Endothelial cell of umbilical vein (primary cell): Measurements from ENCODE around the gene ELMO1. TPM values are rescaled to one million over a fixed set of nuclear protein-coding genes. Genes with fewer than 3 reads are reported as not detected.

ENCODE experiments used
- BruUV-seq: library from RNA; stranded (reverse); fragments of 400-500 nt; replicated peaks from 2 replicates; lab custom pipeline; 2021; lab: Mats Ljungman, UMichigan
- CTCF ChIA-PET: fragments of 300-600, 350-600 bp; sonication (Branson Sonifier 250); formaldehyde crosslinking; loops from one replicate; lab custom pipeline; 2021; ENCODE audit warnings: antibody characterized with exemption, inconsistent platforms; lab: Charles Lee
- POLR2A ChIA-PET: fragments of 300-600, 350-600 bp; sonication (Branson Sonifier 250); formaldehyde crosslinking; loops from one replicate; lab custom pipeline; 2021; ENCODE audit warnings: antibody characterized with exemption, inconsistent platforms; lab: Charles Lee
- DNase-seq: peaks from one replicate; pipeline ENCODE4 v3.0.0-alpha.2; 2011; ENCODE audit warnings: low read depth, low spot score
- FAIRE-seq: peaks from 2 replicates; lab custom pipeline; 2011; peaks lifted over from hg19 to GRCh38; lab: Jason Lieb, UNC
- H2AFZ ChIP-seq: 2 replicates; pipeline ENCODE4 v1.6.0; 2012; ENCODE audit warnings: low read depth, low read length, control low read depth, inconsistent platforms
- H3K27ac ChIP-seq: 2 replicates; pipeline ENCODE4 v1.5.1; 2011; ENCODE audit warnings: low read depth, mild to moderate bottlenecking, control low read depth, low read length, moderate library complexity; ENCODE audit not compliant: insufficient read depth
- H3K27me3 ChIP-seq, 2 experiments: 2 replicates each; pipeline versions ENCODE4 v1.6.0 to v1.6.1; 2011; ENCODE audit warnings: low read length in 2 of 2, mixed read lengths in 1 of 2; ENCODE audit not compliant: control insufficient read depth in 2 of 2, insufficient read depth in 2 of 2
- H3K36me3 ChIP-seq, 2 experiments: 2 replicates in 1 of 2; 3 replicates in 1 of 2; pipeline ENCODE4 v1.5.1; 2011; ENCODE audit warnings: low read length in 2 of 2, mild to moderate bottlenecking in 1 of 2, moderate library complexity in 1 of 2; ENCODE audit not compliant: control insufficient read depth in 2 of 2, insufficient read depth in 2 of 2; ENCODE audit errors: extremely low read depth in 1 of 2
- H3K4me1 ChIP-seq: 3 replicates; pipeline ENCODE4 v1.5.1; 2011; ENCODE audit warnings: mild to moderate bottlenecking, low read length; ENCODE audit not compliant: control insufficient read depth, insufficient read depth; ENCODE audit errors: extremely low read depth
- H3K4me2 ChIP-seq: 2 replicates; pipeline ENCODE4 v1.6.1; 2011; ENCODE audit warnings: low read length, control low read depth, mixed read lengths; ENCODE audit not compliant: insufficient read depth
- H3K4me3 ChIP-seq, 3 experiments: fragments of 200-600 bp in 1 of 3; sonication (generic), shearing (Covaris generic) in 1 of 3; replicated peaks in 1 of 3; 2 replicates each; pipeline ENCODE4 v1.5.1; 2011 to 2016; ENCODE audit warnings: control low read depth in 3 of 3, low read length in 3 of 3, mild to moderate bottlenecking in 2 of 3, inconsistent platforms in 1 of 3, low read depth in 1 of 3, moderate library complexity in 1 of 3; ENCODE audit not compliant: insufficient read depth in 1 of 3
- H3K79me2 ChIP-seq: 2 replicates; pipeline ENCODE4 v1.6.0; 2012; ENCODE audit warnings: low read length, inconsistent platforms; ENCODE audit not compliant: control insufficient read depth, insufficient read depth
- H3K9ac ChIP-seq: replicated peaks from 2 replicates; pipeline ENCODE3; 2011; ENCODE audit warnings: low read length, control low read depth; ENCODE audit not compliant: insufficient read depth; ENCODE audit errors: extremely low read depth
- H3K9me1 ChIP-seq: replicated peaks from 3 replicates; pipeline ENCODE4 v1.6.0; 2011; ENCODE audit warnings: mild to moderate bottlenecking, low read length; ENCODE audit not compliant: control insufficient read depth, insufficient read depth; ENCODE audit errors: extremely low read depth
- H3K9me3 ChIP-seq: replicated peaks from 2 replicates; pipeline ENCODE4 v1.5.1; 2012; ENCODE audit warnings: low read length, inconsistent platforms; ENCODE audit not compliant: control insufficient read depth, insufficient read depth
- H4K20me1 ChIP-seq: replicated peaks from 2 replicates; pipeline ENCODE3; 2011; ENCODE audit warnings: mild to moderate bottlenecking, low read length; ENCODE audit not compliant: control insufficient read depth, insufficient read depth; ENCODE audit errors: extremely low read depth
- EZH2 ChIP-seq: IDR thresholded peaks from 2 replicates; pipeline ENCODE4 v1.6.1; 2012; ENCODE audit warnings: borderline replicate concordance, low read depth, mild to moderate bottlenecking, moderate library complexity, low read length, inconsistent platforms; ENCODE audit not compliant: severe bottlenecking
- FOS ChIP-seq: IDR thresholded peaks from 2 replicates; pipeline ENCODE4 v1.6.1; 2011; ENCODE audit warnings: mild to moderate bottlenecking, low read length, moderate library complexity, borderline replicate concordance; ENCODE audit not compliant: insufficient read depth
- GATA2 ChIP-seq: IDR thresholded peaks from 2 replicates; pipeline ENCODE4 v1.7.0; 2011; ENCODE audit warnings: low read depth, mild to moderate bottlenecking, moderate library complexity, mixed read lengths, low read length; ENCODE audit not compliant: insufficient read length, insufficient read depth
- JUN ChIP-seq: IDR thresholded peaks from 2 replicates; pipeline ENCODE4 v1.6.1; 2011; ENCODE audit warnings: borderline replicate concordance, low read depth; ENCODE audit not compliant: insufficient read length, insufficient read depth
- MYC ChIP-seq: IDR thresholded peaks from one replicate; pipeline ENCODE4 v1.6.1; 2011; ENCODE audit warnings: mild to moderate bottlenecking, low read depth, low read length
- POLR2A ChIP-seq: IDR thresholded peaks from 2 replicates; pipeline ENCODE4 v1.6.1; 2012; ENCODE audit warnings: low read depth, mild to moderate bottlenecking, control low read depth, low read length
- POLR2AphosphoS5 ChIP-seq: IDR thresholded peaks from 2 replicates; pipeline ENCODE4 v1.6.1; 2012; ENCODE audit warnings: low read depth, mild to moderate bottlenecking, control low read depth, low read length, moderate library complexity; ENCODE audit not compliant: insufficient read depth
- dilution Hi-C: fragments of 300-500 bp; cut with MboI; formaldehyde crosslinking; loops from one replicate; pipeline ENCODE4 v1.15.0; 2019; ENCODE audit warnings: low sequenced_read_pairs; ENCODE audit not compliant: extremely low pct_ligation_motif_present
- intact Hi-C: fragments of 100-400 bp; cut with micrococcal nuclease; formaldehyde crosslinking; loops from one replicate; pipeline ENCODE4 v1.10.0; 2022
- polyA plus RNA-seq, 4 experiments: library from polyadenylated mRNA; depleted of rRNA in 3 of 4; stranded (reverse) in 3 of 4; unstranded in 1 of 4; fragments of >200 nt; gene quantifications; 2 replicates each; pipeline versions ENCODE4 v1.2.1 to v1.2.3, GENCODE V29; 2011 to 2012; ENCODE audit warnings: missing spikeins in 1 of 4
- total RNA-seq: library from RNA; stranded (reverse); gene quantifications from 2 replicates; pipeline ENCODE4 v1.2.3, GENCODE V29; 2021
- TF ChIP-seq, protein P1 (sequence below), 2 donors: IDR thresholded peaks; 1 replicate in 1 of 2; 2 replicates in 1 of 2; pipeline ENCODE4 v1.5.1; 2011; ENCODE audit warnings: low read length in 2 of 2, mild to moderate bottlenecking in 2 of 2, moderate library complexity in 2 of 2, control low read depth in 1 of 2, inconsistent platforms in 1 of 2, low read depth in 1 of 2; ENCODE audit not compliant: insufficient read depth in 1 of 2; ENCODE audit errors: extremely low read depth in 1 of 2
- TF ChIP-seq, protein P2 (sequence below): IDR thresholded peaks from 2 replicates; pipeline ENCODE4 v1.6.1; 2011; ENCODE audit not compliant: insufficient read depth, insufficient read length

ELMO1 gene
- total and polyA plus RNA-seq, 2 donors (not counting 3 experiments of a cell fraction or from before 2014, with no cell fraction given) = 17.0 to 30.6 TPM

DNA sequence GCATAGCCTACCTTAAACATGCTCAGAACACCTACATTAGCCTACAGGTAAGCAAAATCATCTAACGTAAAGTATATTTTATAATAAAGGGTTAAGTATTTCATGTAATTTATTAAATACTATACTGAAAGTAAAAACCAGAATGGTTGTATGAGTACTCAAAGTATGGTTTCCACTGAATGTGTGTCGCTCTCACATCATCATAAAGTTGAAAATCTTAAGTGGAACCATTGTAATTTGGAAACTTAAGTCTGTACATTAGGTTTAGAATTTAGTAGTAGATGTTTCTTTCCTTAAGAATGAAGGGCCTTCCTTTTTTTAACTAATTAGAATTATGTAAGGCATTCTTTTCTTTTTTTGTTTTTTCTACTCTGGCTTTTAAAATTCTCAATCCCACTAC, 484.4 kb downstream of the ELMO1 start:
- H3K79me2 ChIP-seq = no peaks in the 10 kb centered on the region
- BruUV-seq = no TSS peak
- FAIRE-seq = no peak
- intact Hi-C loops (no loop called here), dilution Hi-C loops (no loop called here)
- H3K4me1 ChIP-seq = peaks cover 17% of the 10 kb centered on the region
- no peak overlapping the region for H3K4me3 ChIP-seq
- TF ChIP-seq POLR2A (no peak), POLR2AphosphoS5 (no peak), GATA2 (no peak), JUN (no peak)
- no peak for DNase-seq
- no peaks in the 10 kb centered on the region for H4K20me1 ChIP-seq
- no peak overlapping the region for H3K27ac ChIP-seq
- CTCF ChIA-PET = interaction anchor here (1.2 kb wide), 1 partner anchor 218 kb away, joined by 5 read pairs; no protein-coding TSS in a partner anchor
- H3K27me3 ChIP-seq = no peaks in the 10 kb centered on the region
- POLR2A ChIA-PET = no interaction called here
- no peaks in the 10 kb centered on the region for H3K9me1 ChIP-seq
- no peak overlapping the region for H2AFZ ChIP-seq
- no peak overlapping the region for H3K4me2 ChIP-seq
- H3K9ac ChIP-seq = no peak overlapping the region
- no peaks in the 10 kb centered on the region for H3K36me3 ChIP-seq
- H3K9me3 ChIP-seq = no peaks in the 10 kb centered on the region

DNA sequence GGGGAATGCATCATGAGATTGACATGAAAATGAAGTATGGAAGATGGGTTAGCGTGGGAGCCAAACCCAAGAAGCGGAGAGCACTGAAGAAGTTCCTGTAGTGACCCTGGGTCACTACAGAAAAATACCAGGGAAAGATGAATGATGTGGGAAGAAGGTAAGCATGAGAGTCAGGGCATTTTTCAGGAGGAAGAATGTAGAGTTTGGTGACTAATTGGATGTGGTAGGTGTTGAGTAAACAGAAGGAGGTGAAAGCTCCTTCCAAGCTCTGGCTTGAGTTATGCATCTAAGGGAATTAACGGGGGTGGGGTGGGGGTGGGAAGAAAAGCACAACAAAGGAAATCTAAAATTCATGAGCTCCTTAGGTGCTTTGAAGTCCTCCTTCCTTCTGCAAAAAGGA, 486.3 kb downstream of the ELMO1 start:
- Histone ChIP-seq H3K27me3 (no peaks in the 10 kb centered on the region), H3K4me1 (peaks cover 14% of the 10 kb centered on the region), H3K36me3 (no peaks in the 10 kb centered on the region), H4K20me1 (no peaks in the 10 kb centered on the region), H3K79me2 (no peaks in the 10 kb centered on the region), H2AFZ (no peak overlapping the region), H3K4me3 (no peak overlapping the region), H3K4me2 (no peak overlapping the region), H3K9me1 (no peaks in the 10 kb centered on the region), H3K9me3 (no peaks in the 10 kb centered on the region), H3K27ac (no peak overlapping the region), H3K9ac (no peak overlapping the region)
- BruUV-seq = no TSS peak
- ChIA-PET CTCF (interaction anchor here (1.0 to 2.9 kb wide), 3 partner anchors 220 to 475 kb away, joined by 3 to 16 read pairs (median 6); no protein-coding TSS in a partner anchor), POLR2A (no interaction called here)
- no peak for DNase-seq
- no peak for FAIRE-seq
- TF ChIP-seq EZH2 = no peak
- TF ChIP-seq POLR2AphosphoS5 = no peak
- TF ChIP-seq MYC = no peak
- no peak for TF ChIP-seq JUN
- TF ChIP-seq, protein P1, sequence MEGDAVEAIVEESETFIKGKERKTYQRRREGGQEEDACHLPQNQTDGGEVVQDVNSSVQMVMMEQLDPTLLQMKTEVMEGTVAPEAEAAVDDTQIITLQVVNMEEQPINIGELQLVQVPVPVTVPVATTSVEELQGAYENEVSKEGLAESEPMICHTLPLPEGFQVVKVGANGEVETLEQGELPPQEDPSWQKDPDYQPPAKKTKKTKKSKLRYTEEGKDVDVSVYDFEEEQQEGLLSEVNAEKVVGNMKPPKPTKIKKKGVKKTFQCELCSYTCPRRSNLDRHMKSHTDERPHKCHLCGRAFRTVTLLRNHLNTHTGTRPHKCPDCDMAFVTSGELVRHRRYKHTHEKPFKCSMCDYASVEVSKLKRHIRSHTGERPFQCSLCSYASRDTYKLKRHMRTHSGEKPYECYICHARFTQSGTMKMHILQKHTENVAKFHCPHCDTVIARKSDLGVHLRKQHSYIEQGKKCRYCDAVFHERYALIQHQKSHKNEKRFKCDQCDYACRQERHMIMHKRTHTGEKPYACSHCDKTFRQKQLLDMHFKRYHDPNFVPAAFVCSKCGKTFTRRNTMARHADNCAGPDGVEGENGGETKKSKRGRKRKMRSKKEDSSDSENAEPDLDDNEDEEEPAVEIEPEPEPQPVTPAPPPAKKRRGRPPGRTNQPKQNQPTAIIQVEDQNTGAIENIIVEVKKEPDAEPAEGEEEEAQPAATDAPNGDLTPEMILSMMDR (IDR thresholded peaks at IDR 0.05; ENCODE audit: extremely low read depth in 1 of 2, insufficient read depth in 1 of 2, low read depth in 1 of 2, low read length in 2 of 2) = no peak
- no peak for TF ChIP-seq POLR2A
- TF ChIP-seq FOS = no peak
- no peak for TF ChIP-seq GATA2
- TF ChIP-seq, protein P2, sequence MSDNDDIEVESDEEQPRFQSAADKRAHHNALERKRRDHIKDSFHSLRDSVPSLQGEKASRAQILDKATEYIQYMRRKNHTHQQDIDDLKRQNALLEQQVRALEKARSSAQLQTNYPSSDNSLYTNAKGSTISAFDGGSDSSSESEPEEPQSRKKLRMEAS = no peak
- intact Hi-C loops (no loop called here), dilution Hi-C loops (no loop called here)
